Activated B cell treated with CpG ODN at 0.5 μM for 24 hours (primary cell): ENCODE results near the gene ATF7. TPM values are rescaled to one million over a fixed set of nuclear protein-coding genes. Genes with fewer than 3 reads are reported as not detected.

Experiments
- ATAC-seq: fragments of 200-7000 bp; cut with Tn5 transposase; one replicate; pipeline ENCODE4 v1.10.0; 2021; ENCODE audit warnings: low read depth, mild to moderate bottlenecking, moderate library complexity
- CTCF ChIA-PET: fragments of 350-600 bp; sonication (Branson Sonifier 250); formaldehyde crosslinking; loops from one replicate; lab custom pipeline; 2021; ENCODE audit warnings: antibody characterized with exemption; lab: Charles Lee
- POLR2A ChIA-PET: fragments of 350-600 bp; sonication (Branson Sonifier 250); formaldehyde crosslinking; loops from one replicate; lab custom pipeline; 2021; ENCODE audit warnings: antibody characterized with exemption; lab: Charles Lee
- DNase-seq: peaks from one replicate; pipeline ENCODE4 v3.0.0; 2022
- H3K27ac Mint-ChIP-seq: one replicate; pipeline ENCODE4 v1.8.0; 2020; ENCODE audit warnings: mixed read lengths
- H3K27me3 Mint-ChIP-seq: one replicate; pipeline ENCODE4 v1.8.0; 2021; ENCODE audit warnings: mixed read lengths
- H3K36me3 Mint-ChIP-seq: one replicate; pipeline ENCODE4 v1.8.0; 2021; ENCODE audit warnings: low read depth, mixed read lengths
- H3K4me1 Mint-ChIP-seq: one replicate; pipeline ENCODE4 v1.8.0; 2021; ENCODE audit warnings: mixed read lengths
- H3K4me3 Mint-ChIP-seq: one replicate; pipeline ENCODE4 v1.8.0; 2020; ENCODE audit warnings: mild to moderate bottlenecking, mixed read lengths
- H3K9me3 Mint-ChIP-seq: one replicate; pipeline ENCODE4 v1.8.0; 2020; ENCODE audit warnings: mixed read lengths
- intact Hi-C: fragments of 100-400 bp; cut with micrococcal nuclease; formaldehyde crosslinking; loops from one replicate; pipeline ENCODE4 v1.15.1; 2024
- total RNA-seq: library from RNA; stranded (reverse); gene quantifications from 2 replicates; pipeline ENCODE4 v1.2.3, GENCODE V29; 2022
- TF ChIP-seq, protein P1 (sequence below): fragments of 200-600 bp; IDR thresholded peaks from one replicate; pipeline ENCODE4 v1.8.0; 2022; ENCODE audit warnings: antibody characterized with exemption, mild to moderate bottlenecking

The ATF7 gene
- total RNA-seq, 1 donor from 2014 or later, result 36.8 TPM

DNA sequence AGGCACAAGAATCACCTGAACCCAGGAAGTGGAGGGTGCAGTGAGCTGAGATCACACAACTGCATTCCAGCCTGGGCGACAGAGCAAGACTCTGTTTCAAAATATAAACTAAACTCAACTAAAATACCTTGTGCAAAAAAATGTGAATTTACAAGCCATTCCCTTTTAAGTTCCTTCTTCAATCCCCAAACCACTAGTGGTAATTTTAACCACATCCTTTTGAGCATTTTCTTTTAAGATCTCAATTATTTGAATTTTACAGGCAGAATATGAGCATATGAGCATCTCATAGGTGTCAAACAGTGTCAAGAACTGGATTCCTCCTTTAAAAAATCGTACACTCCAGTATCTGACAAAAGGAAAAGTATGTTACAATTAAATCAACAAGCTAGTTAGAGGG is 61.9 kb downstream of the ATF7 start:
- CTCF ChIA-PET, result no interaction called here
- TF ChIP-seq, protein P1, sequence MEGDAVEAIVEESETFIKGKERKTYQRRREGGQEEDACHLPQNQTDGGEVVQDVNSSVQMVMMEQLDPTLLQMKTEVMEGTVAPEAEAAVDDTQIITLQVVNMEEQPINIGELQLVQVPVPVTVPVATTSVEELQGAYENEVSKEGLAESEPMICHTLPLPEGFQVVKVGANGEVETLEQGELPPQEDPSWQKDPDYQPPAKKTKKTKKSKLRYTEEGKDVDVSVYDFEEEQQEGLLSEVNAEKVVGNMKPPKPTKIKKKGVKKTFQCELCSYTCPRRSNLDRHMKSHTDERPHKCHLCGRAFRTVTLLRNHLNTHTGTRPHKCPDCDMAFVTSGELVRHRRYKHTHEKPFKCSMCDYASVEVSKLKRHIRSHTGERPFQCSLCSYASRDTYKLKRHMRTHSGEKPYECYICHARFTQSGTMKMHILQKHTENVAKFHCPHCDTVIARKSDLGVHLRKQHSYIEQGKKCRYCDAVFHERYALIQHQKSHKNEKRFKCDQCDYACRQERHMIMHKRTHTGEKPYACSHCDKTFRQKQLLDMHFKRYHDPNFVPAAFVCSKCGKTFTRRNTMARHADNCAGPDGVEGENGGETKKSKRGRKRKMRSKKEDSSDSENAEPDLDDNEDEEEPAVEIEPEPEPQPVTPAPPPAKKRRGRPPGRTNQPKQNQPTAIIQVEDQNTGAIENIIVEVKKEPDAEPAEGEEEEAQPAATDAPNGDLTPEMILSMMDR, result no peak
- no peak for ATAC-seq

DNA sequence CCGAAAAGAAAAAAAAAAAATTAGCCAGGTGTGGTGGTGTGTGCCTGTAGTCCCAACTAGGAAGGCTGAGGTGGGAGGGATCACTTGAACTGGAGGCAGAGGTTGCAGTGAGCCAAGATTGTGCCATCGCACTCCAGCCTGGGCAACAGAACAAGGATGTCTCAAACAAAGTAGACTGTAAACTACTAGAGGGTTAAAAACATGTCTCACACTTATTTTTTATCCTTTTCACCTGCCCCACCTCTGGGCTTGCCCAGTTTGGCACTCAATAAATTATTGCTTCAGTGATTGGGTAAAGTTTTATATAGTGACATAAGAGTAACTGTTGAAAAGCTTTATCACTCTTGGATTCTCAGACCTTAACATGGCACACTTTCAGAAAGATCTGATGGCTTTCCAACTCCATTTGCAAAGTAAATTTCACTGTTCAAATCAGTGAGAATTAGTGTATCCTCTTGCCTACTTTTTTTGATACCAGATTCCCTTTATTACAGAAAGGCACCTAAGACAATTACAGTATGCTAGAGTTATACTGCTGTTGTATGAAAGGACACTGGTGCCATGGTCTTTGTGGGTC is 62.6 kb downstream of the ATF7 start:
- TF ChIP-seq, protein P1, result no peak
- no peak for DNase-seq
- intact Hi-C loops, result no loop called here
- Mint-ChIP-seq H3K36me3 (peaks cover 8% of the 10 kb centered on the region), H3K4me3 (no peak overlapping the region), H3K27me3 (no peaks in the 10 kb centered on the region), H3K4me1 (peaks cover 11% of the 10 kb centered on the region), H3K27ac (no peak overlapping the region), H3K9me3 (no peaks in the 10 kb centered on the region)
- no peak for ATAC-seq
- ChIA-PET CTCF (no interaction called here), POLR2A (no interaction called here)

More for the DNA sequence above, 61.9 kb downstream of the ATF7 start:
- Mint-ChIP-seq H3K9me3 (no peaks in the 10 kb centered on the region), H3K4me1 (peaks cover 11% of the 10 kb centered on the region), H3K4me3 (no peak overlapping the region), H3K27me3 (no peaks in the 10 kb centered on the region), H3K27ac (no peak overlapping the region), H3K36me3 (peaks cover 8% of the 10 kb centered on the region)
- intact Hi-C loops, result no loop called here
- POLR2A ChIA-PET, result no interaction called here
- DNase-seq, result no peak

DNA sequence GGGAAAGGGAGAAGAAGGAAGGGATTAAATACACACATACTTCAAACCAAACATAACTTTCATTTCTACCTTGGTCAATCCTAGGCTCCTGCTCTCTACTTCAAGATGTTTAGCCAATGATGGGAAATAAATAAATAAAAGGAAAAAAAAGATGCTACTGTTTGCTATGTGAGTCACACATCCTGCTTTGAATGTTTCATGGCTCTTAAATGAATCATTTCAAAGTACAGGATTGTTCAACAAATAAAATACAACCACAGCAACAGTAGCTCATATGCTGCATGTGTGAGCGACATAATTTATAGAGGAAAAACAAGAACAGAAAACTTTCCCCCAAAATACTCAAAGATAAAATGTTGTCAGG is 64.6 kb downstream of the ATF7 start:
- Mint-ChIP-seq H3K27me3 (no peaks in the 10 kb centered on the region), H3K4me3 (no peak overlapping the region), H3K9me3 (no peaks in the 10 kb centered on the region), H3K36me3 (peaks cover 8% of the 10 kb centered on the region), H3K27ac (no peak overlapping the region), H3K4me1 (peaks cover 11% of the 10 kb centered on the region)
- ChIA-PET POLR2A (interaction anchor here (0.7 kb wide), 1 partner anchor 731 kb away, joined by 3 read pairs; no protein-coding TSS in a partner anchor), CTCF (no interaction called here)
- ATAC-seq (no peak), DNase-seq (no peak)
- intact Hi-C loops, result no loop called here
- TF ChIP-seq, protein P1, result no peak

DNA sequence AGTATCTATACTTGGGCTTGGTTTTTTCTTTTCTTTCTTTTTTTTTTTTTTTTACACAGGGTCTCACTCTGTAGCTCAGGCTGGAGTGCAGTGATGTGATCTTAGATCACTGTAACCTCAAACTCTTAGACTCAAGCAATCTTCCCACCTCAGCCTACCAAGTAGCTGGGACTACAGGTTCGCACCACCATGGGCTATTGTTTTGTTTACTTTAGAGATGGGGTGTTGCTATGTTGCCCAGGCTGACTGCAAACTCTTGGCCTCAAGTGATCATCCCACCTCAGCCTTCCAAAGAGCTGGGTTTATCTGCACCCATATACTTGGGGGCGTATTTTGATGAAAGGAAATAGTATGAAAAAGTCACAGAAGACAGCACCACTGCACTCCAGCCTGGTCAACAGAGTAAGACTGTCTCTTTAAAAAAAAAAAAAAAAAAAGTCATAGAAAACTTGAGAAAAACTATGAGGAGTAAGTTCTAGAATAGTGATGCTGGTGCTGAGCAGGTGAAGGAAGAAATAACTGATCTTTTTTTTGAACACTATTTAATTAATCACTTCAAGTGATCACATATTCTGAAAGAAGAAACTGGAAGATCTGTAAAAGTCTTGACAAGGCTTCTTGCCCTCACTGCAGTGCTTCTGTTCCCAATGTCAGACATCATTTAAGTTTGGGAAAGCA is 65.1 kb downstream of the ATF7 start:
- CTCF ChIA-PET, result no interaction called here
- intact Hi-C loops, result no loop called here
- peaks cover 11% of the 10 kb centered on the region for H3K4me1 Mint-ChIP-seq

DNA sequence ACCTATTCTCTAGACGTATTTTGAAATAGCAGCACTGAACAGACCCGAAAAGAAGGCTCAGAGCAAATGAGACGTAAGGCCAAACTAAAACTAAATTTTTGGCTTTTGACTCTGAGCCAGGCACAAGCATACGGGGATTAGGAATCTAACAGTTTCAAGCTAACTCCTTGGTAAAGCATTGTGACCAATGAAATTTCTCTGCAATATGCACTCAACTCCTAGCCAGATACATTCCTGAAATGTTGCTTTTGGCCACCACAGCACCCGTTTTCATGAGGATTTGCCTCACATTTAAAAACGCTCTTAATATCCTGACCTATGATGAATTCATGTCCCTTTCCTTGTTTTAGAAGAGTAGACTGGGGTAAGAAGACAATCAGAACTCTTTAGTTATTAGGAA is 65.8 kb downstream of the ATF7 start:
- H3K9me3 Mint-ChIP-seq, result no peaks in the 10 kb centered on the region
- DNase-seq (no peak), ATAC-seq (no peak)
- no peak overlapping the region for H3K27ac Mint-ChIP-seq
- H3K4me1 Mint-ChIP-seq, result peaks cover 9% of the 10 kb centered on the region
- POLR2A ChIA-PET, result no interaction called here
- H3K27me3 Mint-ChIP-seq, result no peaks in the 10 kb centered on the region
- intact Hi-C loops, result no loop called here
- TF ChIP-seq, protein P1, result no peak
- peaks cover 8% of the 10 kb centered on the region for H3K36me3 Mint-ChIP-seq
- no peak overlapping the region for H3K4me3 Mint-ChIP-seq
- CTCF ChIA-PET, result no interaction called here

More for the DNA sequence above, 65.1 kb downstream of the ATF7 start:
- DNase-seq, result no peak
- Mint-ChIP-seq H3K27me3 (no peaks in the 10 kb centered on the region), H3K4me3 (no peak overlapping the region), H3K27ac (no peak overlapping the region), H3K36me3 (peaks cover 8% of the 10 kb centered on the region), H3K9me3 (no peaks in the 10 kb centered on the region)
- POLR2A ChIA-PET, result no interaction called here
- ATAC-seq, result no peak
- TF ChIP-seq, protein P1, result no peak
